Glomerular endothelial cell (primary cell): Measurements from ENCODE around the gene RAI1. TPM values are rescaled to one million over a fixed set of nuclear protein-coding genes. Genes with fewer than 3 reads are reported as not detected.

ENCODE experiments used
- DNase-seq: peaks from one replicate; pipeline ENCODE4 v3.0.0-alpha.2; 2011; ENCODE audit warnings: low read depth, low spot score; ENCODE audit errors: extremely low read depth
- total RNA-seq: library from RNA; depleted of rRNA; stranded (reverse); fragments of >200 nt; gene quantifications from 2 replicates; pipeline ENCODE4 v1.2.3, GENCODE V29; 2015

Gene RAI1
- total RNA-seq, 1 donor from 2014 or later = 64.9 TPM

- DNase-seq = no peak
Measured at GRCh38 chr17:17837966-17838962, 157.0 kb downstream of the RAI1 start.

- DNase-seq = no peak
Measured at GRCh38 chr17:17839791-17840707, 158.8 kb downstream of the RAI1 start.

- DNase-seq = no peak
Measured at GRCh38 chr17:17840751-17841591, 159.7 kb downstream of the RAI1 start.

- no peak for DNase-seq
Measured at GRCh38 chr17:17841601-17842025, 160.4 kb downstream of the RAI1 start.

GRCh38 chr17:17842111-17842876 is 161.0 kb downstream of the RAI1 start:
- DNase-seq = no peak

- no peak for DNase-seq
Measured at GRCh38 chr17:17843096-17843495, 161.8 kb downstream of the RAI1 start.

GRCh38 chr17:17844079-17844478 is 162.8 kb downstream of the RAI1 start:
- no peak for DNase-seq

GRCh38 chr17:17844500-17844899 is 163.2 kb downstream of the RAI1 start:
- DNase-seq = no peak

GRCh38 chr17:17845046-17845775 is 164.0 kb downstream of the RAI1 start:
- no peak for DNase-seq

GRCh38 chr17:17846003-17846402 is 164.7 kb downstream of the RAI1 start:
- no peak for DNase-seq

GRCh38 chr17:17846645-17847044 is 165.4 kb downstream of the RAI1 start:
- no peak for DNase-seq

- no peak for DNase-seq
Measured at GRCh38 chr17:17847118-17847689, 165.9 kb downstream of the RAI1 start.

GRCh38 chr17:17847726-17848125 is 166.5 kb downstream of the RAI1 start:
- no peak for DNase-seq

- DNase-seq = no peak
Measured at GRCh38 chr17:17848311-17849082, 167.2 kb downstream of the RAI1 start.

GRCh38 chr17:17849147-17849820 is 168.0 kb downstream of the RAI1 start:
- no peak for DNase-seq

- no peak for DNase-seq
Measured at GRCh38 chr17:17849845-17850373, 168.7 kb downstream of the RAI1 start.
